ENCODE results near the gene E2F2.

The E2F2 gene

GRCh38 chr1:23478896-23479665, 52.0 kb downstream of the E2F2 start:
- ATAC-seq (ENCODE audit: low read depth): peak; percentile 57
- Histone ChIP-seq H3K4me3 (ENCODE audit: severe bottlenecking) (no peak overlapping the region), H3K36me3 (ENCODE audit: low read depth) (no peaks in the 10 kb centered on the region), H3K4me1 (ENCODE audit: insufficient read depth, poor library complexity, severe bottlenecking) (peaks cover 53% of the 10 kb centered on the region), H3K27me3 (ENCODE audit: insufficient read depth, poor library complexity, severe bottlenecking) (no peaks in the 10 kb centered on the region), H3K9me3 (ENCODE audit: severe bottlenecking) (no peaks in the 10 kb centered on the region), H3K27ac (ENCODE audit: poor library complexity, severe bottlenecking) (peak overlapping the region; percentile 88)
- no peak for DNase-seq (ENCODE audit: low spot score)
- no peak for TF ChIP-seq CTCF (IDR thresholded peaks at IDR 0.05; ENCODE audit: poor library complexity, severe bottlenecking)

GRCh38 chr1:23477359-23478144, 53.5 kb downstream of the E2F2 start:
- no peaks in the 10 kb centered on the region for H3K9me3 ChIP-seq (ENCODE audit: severe bottlenecking)
- H3K4me1 ChIP-seq (ENCODE audit: insufficient read depth, poor library complexity, severe bottlenecking): peaks cover 64% of the 10 kb centered on the region
- no peaks in the 10 kb centered on the region for H3K36me3 ChIP-seq (ENCODE audit: low read depth)
- no peak overlapping the region for H3K4me3 ChIP-seq (ENCODE audit: severe bottlenecking)
- TF ChIP-seq CTCF (IDR thresholded peaks at IDR 0.05; ENCODE audit: poor library complexity, severe bottlenecking): no peak
- peak overlapping the region; percentile 88 for H3K27ac ChIP-seq (ENCODE audit: poor library complexity, severe bottlenecking)
- ATAC-seq (ENCODE audit: low read depth) (peak; percentile 71), DNase-seq (ENCODE audit: low spot score) (peak; percentile 74)
- H3K27me3 ChIP-seq (ENCODE audit: insufficient read depth, poor library complexity, severe bottlenecking): no peaks in the 10 kb centered on the region

- ATAC-seq (ENCODE audit: low read depth) (no peak), DNase-seq (ENCODE audit: low spot score) (no peak)
- Histone ChIP-seq H3K36me3 (ENCODE audit: low read depth) (no peaks in the 10 kb centered on the region), H3K27ac (ENCODE audit: poor library complexity, severe bottlenecking) (peak overlapping the region; percentile 88), H3K9me3 (ENCODE audit: severe bottlenecking) (no peaks in the 10 kb centered on the region), H3K27me3 (ENCODE audit: insufficient read depth, poor library complexity, severe bottlenecking) (no peaks in the 10 kb centered on the region), H3K4me3 (ENCODE audit: severe bottlenecking) (no peak overlapping the region), H3K4me1 (ENCODE audit: insufficient read depth, poor library complexity, severe bottlenecking) (peaks cover 64% of the 10 kb centered on the region)
- TF ChIP-seq CTCF (IDR thresholded peaks at IDR 0.05; ENCODE audit: poor library complexity, severe bottlenecking): no peak
Observed at GRCh38 chr1:23475641-23476040, 55.4 kb downstream of the E2F2 start.

GRCh38 chr1:23475134-23475628, 55.9 kb downstream of the E2F2 start:
- DNase-seq (ENCODE audit: low spot score) (no peak), ATAC-seq (ENCODE audit: low read depth) (peak; percentile 35)
- no peaks in the 10 kb centered on the region for H3K36me3 ChIP-seq (ENCODE audit: low read depth)
- TF ChIP-seq CTCF (IDR thresholded peaks at IDR 0.05; ENCODE audit: poor library complexity, severe bottlenecking): no peak
- H3K4me3 ChIP-seq (ENCODE audit: severe bottlenecking): no peak overlapping the region
- H3K27ac ChIP-seq (ENCODE audit: poor library complexity, severe bottlenecking): peak overlapping the region; percentile 88
- no peaks in the 10 kb centered on the region for H3K27me3 ChIP-seq (ENCODE audit: insufficient read depth, poor library complexity, severe bottlenecking)
- H3K4me1 ChIP-seq (ENCODE audit: insufficient read depth, poor library complexity, severe bottlenecking): peaks cover 61% of the 10 kb centered on the region
- H3K9me3 ChIP-seq (ENCODE audit: severe bottlenecking): no peaks in the 10 kb centered on the region
